HG02610 (cell line): ENCODE measurements around the gene PLPP1.
"Not testable (repeated sequence)": the region's sequence is repeated elsewhere in the genome, so short reads cannot be mapped to it uniquely, and the experiment has no call there.

ENCODE experiments used
- ATAC-seq: cut with Tn5 transposase; IDR thresholded peaks from one replicate; pipeline ENCODE4 v1.9.1; 2021; ENCODE audit warnings: mild to moderate bottlenecking, moderate library complexity; ENCODE audit not compliant: unreplicated experiment

Gene PLPP1

DNA sequence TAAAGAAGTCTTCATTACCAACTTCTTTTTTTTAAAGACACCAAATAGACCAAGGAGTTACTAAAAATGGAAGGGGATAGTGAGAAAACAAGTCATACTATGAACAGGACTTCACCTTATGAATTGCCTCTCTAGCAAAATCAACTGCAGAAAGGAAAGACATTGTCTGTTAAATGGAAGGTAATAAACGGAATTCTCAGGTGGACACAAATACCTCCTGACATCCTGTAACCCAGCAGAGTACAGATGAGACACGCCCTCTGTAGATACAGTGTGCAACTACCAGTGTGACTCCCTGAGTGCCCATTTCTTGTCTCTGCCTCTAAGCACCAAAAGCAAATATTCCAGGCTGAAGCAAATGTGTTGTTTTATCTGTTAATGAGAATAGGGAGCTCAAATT is 12.2 kb upstream of the PLPP1 start:
- peak; percentile 48 for ATAC-seq

DNA sequence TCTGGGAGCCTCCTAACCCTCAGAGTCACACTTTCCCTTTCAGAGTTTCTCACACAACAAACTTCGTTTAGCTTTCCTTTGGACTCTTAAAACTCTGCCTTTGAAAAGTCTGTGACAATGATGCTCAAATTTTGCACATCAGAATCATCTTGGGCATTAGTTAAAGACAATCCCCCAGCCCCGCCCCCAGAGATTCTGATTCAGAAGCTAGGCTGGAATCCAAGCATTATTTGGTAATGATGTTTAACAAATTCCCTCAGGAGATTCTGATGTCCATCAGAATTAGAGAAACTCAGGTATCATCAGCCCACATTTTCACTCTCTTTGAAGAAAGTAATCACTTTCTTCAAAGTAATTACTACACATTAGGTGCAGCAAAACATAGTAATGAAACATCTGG is 9.6 kb upstream of the PLPP1 start:
- ATAC-seq = no peak

DNA sequence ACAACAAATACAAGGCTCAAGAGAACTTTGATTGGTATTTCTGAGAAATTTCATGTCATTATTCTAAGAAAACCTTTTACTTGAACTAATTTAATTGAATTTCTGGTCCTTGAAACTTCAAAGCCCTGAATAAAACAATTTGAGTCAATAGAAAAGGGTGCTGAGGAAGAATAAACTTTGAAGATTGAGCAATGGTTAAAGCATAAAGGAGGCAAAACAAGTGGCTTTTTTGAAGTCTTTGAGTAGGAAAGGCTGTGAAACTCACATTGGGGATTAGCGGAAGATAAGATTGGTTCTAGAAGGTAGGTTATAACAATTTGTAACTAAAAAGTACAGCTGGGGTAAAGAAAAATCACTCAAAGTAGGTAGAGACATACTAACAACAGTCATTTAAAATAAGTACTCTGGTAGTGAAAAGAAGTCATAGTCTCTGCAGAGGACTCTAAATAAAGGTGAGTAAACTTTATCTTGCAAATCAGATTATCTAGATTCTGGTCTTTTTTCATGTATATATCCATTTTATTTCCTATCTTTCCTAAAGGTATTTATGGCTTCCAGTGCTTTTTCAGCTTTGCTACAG is 6.4 kb upstream of the PLPP1 start:
- no peak for ATAC-seq

DNA sequence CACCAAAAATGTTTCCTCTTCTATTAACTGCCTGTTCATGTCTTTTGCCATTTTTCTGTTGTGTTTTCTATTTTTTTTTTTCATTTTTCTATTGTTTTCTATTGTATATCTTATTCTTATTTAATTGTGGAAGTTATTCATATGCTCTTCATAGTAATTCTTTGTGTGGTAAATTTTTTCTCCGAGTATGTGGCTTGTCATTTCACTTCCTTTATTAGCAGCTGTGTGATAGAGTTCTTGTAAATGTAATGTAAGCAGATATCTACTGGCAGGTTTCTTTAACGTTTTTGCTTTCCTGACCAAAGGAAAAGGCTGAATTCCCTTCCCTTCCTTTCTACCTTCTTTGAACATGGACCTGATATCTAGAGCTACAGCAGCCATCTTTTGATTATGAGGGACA is 5.8 kb upstream of the PLPP1 start:
- ATAC-seq = no peak

DNA sequence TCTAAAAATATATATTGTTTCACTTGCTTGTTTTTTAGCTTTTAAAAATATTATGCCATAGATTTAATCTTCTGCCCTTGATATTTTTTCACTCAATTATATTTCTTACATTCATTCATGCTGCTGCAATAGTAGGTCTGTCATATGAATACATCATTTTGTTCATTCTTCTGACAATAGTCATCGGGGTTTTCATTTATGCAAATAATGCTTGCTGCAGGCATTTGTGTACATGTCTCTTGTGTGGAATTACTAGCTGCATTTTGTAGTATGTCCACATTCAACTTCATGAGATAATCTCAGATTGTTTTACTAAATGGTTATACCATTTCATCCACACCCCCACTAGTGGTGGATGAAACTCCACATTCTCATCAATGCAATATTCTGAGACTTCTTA is 5.3 kb upstream of the PLPP1 start:
- peak; percentile 46 for ATAC-seq

DNA sequence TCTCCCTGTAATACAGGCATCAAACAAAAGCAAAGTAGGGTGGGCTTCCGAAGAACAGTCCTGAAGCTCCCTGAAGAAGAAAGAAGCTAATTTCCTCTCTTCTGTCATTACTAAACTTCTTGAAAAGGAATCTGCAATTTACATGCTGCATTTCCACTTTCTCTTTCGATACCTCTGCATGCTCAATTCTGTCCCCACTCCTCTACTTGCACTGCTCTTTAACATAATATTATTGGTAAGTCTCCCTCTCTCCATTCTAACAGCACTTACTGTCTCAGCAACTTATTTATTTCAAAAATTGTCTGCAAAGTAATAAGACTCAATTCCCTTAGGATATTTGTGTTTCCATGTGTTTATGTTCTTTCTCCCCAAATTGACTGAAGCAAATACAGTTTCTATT is 3.9 kb upstream of the PLPP1 start:
- ATAC-seq = peak; percentile 32

DNA sequence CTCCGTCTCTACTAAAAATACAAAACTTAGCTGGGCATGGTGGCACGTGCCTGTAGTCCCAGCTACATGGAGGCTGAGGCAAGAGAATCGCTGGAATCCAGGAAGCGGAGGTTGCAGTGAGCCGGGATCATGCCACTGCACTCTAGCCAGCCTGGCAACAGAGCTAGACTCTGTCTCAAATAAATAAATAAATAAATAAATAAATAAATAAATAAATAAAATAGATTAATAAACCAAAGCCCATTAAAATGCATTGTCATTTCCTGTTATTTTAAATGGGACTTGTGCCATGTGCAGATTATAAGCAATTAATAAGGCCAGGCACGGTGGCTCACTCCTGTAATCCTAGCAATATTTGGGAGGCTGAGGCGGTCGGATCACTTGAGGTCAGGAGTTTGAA is 2.6 kb upstream of the PLPP1 start:
- ATAC-seq = not testable (repeated sequence)

DNA sequence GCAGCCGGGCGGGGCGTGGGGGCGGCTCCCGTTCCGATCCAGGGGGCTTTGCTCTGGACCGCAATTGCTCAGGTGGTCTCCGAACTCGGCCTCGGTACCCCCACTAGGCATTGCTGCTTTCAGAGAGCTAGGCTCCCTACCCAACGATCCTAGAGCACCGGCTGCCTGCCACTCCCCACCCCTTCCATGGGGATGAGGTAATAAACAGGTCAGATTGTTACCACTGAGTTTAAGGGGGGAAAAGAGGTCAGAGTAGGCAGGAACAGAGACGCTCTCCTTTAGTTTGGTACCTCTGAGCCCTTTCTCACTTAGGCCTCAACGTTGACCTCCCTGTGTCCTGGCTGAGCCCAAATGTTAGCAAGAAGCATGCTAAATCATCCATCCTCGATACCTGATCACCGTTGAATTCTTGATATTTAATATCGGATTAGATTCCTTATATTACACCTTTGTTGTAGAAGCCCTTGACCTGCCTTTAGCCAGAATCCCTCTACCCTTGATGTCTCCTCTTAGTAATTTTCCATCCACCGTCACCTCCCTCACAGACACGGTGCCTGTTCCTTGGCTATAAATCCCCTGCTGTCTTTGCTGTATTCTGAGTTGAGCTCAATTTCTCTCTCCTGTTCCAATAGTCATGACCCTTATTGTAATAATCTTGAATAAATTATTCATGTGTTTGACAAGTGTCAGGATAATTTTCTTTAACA is 588 bp upstream of the PLPP1 start:
- ATAC-seq = peak; percentile 16

DNA sequence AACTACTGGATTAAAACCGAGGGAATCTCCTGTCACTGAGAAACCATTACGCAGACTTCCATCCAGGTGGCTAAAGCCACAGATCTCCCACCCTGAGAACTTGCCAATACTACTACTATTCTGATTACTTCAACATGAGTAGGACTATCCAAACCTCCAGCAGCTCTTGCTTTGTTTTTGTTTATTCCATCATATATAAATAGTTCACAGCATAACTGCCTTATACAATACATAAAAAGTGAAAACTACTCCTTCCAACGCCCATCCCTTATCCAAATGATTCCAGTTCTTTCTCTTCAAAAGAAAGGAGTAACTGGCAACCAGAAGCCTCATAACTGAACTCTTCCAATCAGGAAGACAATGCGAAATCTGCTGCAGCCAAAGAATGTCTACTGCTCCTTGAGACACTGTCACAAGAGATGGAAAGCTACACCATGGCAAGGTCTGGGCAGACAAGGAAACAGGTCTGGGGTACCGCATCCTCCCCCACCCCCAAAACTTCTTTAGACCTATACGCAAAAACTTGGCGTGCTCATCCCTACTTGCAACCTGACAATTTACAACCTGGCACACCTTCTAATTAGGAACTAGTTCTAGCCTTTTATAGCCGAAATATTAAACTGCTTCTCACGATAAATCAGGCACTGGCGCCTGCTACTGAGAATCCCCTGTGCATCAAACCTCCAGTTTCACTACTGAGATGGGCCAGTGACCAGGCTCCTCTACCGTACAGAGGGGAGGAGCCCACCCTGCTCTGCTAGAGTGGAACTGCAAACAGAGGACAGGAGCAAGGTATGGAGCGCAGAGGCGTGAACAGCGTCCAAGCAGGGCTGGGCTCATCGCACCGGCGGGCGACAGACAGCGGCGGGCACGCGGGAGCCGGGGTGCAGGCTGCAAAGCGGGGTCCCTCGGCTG is 986 bp downstream of the PLPP1 start:
- ATAC-seq = peak; percentile 42

DNA sequence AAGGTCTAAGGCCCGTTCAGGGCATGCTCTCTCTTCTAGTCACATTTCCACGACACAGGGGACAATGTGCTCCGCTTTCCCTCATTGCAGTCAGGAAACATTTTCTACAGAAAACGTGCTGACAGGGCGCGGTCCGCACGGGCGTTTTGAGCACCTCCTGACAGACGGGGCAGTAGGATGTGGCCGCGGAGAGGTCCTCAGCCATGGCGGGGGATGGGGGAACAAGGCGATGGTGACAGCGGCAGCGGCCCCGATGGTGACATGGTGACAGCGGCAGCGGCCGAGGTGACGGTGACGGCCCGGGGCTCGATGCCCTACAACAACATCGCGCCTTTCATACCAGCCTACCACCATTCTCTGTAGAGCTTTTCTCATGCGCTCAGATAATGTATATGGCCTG is 4.1 kb downstream of the PLPP1 start:
- ATAC-seq = no peak

DNA sequence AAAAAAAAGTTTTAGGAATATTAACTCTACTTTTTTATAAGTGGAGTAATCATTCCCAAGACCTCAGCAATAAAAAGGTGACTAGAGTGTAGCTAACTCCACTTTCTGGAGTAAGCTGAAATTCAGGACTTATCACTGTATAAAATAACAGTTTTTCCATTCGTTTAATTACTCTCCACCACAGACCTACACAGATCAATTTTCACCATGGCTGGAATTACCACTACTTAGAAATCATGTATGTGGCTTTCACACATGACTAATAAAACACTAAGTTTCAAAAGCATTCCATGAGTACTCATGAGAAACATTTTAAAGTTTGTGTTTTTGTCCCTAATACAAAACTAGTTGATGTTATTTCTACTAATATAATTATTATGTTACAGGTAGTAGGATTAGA is 9.9 kb downstream of the PLPP1 start:
- no peak for ATAC-seq

DNA sequence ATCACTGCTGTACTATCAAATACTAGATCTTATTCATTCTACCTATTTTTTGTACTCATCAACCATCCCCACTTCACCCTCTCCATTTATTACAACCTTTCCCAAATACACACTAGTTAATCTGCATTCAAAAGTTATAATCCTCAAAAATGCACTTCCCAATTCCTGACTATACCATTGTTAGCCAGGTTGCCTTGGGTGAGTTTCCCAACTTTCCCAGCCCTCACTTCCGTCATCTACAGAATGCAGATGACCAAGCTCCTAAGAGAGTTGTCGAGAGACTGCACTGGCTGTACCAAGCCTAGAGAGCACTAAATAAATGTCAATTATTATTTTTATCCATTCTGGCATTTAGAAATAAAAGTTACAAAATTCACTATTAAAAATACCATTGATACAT is 11.5 kb downstream of the PLPP1 start:
- no peak for ATAC-seq

DNA sequence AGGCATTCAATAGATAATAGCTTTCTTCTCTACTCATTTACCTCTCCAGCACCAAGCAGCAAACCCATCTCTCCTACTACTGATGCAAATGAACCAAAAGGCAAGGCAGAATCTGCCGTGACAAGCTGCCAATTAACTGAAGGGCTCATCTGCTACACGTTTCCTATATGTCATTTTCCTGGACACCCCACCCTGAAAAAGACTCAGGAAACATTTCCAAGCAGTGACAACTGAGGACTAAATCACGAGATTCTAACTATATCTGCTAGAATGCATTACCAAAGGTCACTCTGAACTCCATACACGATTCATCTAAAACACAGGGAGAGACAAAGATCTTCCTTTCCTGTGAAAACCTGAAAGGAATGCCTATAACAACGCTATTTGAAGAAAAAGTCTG is 12.9 kb downstream of the PLPP1 start:
- ATAC-seq = no peak

DNA sequence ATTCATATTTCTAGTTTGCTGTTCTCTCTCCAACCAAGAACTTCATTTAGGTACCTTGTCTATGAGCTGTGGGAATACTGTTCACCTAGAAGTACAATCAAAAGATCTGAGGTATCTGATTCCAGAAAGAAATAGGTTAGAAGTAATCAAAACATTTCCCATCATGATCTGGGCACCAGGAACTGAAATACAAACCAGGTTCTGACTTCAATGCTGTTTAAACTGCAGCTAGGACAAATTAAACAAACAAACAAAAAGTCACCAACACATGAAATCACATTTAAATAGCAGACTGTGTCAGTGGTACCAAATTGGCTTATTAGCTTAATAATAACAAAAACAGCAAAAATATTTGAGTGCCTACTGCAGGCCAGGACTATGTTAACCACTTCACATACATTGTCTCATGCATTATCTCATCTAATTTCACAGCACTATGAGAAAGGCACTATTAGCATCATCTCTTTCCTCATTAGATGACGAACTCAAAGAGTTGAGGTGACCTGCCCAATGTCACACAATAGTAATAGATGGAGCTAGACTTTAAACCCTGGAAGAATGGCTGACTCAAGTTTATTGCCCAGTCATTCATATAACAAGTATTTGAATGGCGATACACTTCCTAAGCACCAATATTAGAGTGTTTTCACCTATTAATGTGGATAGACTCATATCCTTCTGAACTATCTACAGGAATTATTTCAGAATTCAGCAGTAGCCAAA is 14.5 kb downstream of the PLPP1 start:
- ATAC-seq = no peak

DNA sequence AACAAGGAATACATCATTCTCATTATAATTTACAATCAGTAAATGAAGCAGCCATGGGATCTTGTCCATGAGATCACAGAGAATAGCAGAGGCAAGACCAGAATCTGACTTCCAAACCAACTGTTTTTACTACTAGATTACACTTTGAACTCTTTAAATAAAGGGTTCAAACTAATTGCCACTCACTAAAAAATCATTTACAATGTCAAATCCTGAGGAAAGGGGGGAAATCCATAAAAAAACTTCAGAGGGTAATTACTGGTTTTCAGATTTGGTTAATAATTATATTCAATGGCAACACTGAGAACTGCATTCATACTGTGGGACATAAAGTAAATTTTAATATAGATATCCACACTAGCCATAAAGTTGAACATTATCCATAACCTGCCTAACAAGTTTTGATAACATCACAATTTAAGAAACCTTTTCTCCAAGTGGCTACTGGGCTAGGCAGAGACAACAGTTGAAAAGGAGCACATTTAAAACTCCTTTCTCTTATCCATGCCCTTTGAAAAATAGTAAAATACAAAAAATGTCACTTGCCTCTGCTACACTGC is 15.9 kb downstream of the PLPP1 start:
- no peak for ATAC-seq

DNA sequence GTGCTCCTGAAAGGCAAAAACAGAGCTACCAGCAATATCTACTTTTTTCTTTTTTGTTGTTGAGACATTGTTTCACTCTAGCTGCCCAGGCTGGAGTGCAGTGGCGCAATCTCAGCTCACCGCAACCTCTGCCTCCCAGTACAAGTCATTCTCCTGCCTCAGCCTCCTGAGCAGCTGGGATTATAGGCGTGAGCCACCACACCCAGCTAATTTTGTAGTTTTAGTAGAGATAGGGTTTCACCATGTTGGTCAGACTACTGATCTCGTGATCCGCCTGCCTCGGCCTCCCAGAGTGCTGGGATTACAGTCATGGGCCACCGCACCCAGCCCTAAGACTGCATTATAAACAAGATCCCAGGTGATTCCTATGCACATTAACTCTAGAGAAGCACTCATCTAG is 17.0 kb downstream of the PLPP1 start:
- no peak for ATAC-seq

DNA sequence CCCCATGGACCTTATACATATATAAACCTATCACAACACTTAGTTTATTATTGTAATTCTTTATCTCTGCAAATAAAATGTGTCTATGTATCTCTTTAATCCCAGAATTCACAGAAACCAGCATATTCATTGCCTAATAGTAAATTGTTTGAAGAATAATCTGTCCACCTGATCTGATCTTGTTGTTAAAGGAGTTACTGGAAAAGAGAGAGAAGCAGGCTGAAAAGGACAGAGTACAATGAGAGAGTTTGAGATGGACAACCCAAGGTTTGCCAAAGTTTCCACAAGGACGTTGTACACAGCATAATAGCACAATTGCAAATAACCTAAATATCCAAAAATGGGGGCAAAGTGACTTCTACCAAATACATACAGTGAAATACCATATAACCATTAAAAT is 23.8 kb downstream of the PLPP1 start:
- no peak for ATAC-seq

DNA sequence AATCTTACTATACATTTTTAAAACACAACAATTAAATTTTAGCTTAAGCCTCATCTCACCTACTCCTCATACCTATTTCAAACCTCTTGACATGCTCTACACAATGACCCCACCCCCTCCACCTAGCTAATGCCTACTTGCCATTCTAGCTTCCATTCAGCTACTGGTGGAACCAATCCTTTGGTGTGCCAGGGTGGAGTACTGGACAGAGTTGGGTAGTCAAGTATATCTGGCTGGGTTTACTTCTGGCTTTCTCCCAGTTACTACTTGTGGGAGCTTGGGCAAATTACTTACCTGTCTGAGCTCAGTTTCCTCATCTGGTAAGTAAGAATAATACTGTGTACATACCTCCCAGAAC is 24.3 kb downstream of the PLPP1 start:
- no peak for ATAC-seq

DNA sequence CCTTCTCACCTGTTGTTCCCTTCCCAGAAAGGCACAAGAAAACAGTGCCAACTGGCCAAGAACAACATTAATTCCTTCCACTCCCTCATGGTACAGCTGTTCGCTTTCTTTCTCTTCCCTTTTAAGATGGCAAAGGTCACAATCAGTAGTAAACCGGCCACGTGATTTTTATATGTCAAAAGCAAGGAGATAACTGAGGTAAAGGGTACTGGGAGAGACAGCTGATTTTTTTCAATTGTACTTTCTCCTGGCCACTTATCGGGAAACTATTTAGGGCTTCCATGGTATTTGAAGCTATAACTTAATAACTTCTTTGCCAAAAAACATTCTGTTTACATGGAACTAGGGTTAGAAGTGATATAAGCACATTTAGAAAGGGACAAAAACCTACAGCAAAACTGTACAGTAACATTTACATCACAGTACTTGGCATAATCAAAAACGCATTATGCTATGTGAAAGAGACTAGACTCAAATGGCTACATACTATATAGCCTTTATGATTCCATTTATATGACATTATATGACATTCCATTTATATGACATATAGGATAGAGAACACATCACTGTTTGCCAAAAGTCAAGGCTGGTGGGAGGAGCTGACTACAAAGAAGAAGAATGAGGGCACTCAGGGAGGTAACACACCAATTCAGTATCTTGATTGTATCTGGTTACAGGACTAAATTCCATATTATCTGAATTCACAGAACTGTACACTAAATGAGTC is 24.8 kb downstream of the PLPP1 start:
- ATAC-seq = no peak

DNA sequence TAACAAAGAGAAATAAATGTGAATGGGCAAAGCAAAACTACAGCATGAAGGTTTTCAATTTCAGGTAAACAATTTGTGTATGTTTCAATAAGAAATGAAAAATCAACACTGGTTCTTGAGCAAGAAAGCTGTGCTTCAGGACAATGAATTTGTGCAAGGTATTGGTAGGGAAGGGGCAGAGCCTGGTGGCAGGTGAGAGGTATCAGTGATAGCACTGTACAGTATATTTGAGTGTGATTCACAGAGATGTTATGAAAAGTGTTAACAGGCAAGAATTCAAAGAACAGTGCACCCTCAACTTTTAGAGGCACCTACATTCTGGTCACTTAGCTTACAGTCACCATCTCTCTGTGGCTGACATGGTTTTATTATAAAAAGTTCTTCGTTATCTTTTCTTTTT is 25.7 kb downstream of the PLPP1 start:
- ATAC-seq = no peak
